ENCODE measurements around the gene WNT8A. TPM values are rescaled to one million over a fixed set of nuclear protein-coding genes. Genes with fewer than 3 reads are reported as not detected.

WNT8A gene
- total RNA-seq, 6 donors from 2014 or later, result not detected

DNA sequence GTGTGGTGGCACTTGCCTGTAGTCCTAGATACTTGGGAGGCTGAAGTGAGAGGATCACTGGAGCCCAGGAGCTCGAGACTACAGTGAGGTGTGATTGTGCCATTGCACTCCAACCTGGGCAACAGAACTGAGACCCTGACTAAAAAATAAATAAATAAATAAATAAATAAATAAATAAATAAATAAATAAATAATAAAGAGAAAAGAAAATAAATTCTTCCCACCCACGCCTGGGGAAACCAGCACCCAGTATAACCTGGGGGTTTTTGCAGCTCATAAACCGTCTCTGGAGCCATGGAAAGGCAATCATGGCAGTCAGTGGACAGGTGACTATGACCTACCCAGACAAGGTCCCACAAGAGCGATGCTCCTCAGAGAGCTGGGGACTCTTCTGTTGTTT is 7.9 kb downstream of the WNT8A start:
- Histone ChIP-seq H3K4me3 (no peak overlapping the region), H3K27me3 (no peaks in the 10 kb centered on the region), H3K4me1 (no peaks in the 10 kb centered on the region), H3K27ac (no peak overlapping the region), H3K36me3 (no peaks in the 10 kb centered on the region), H3K9me3 (no peaks in the 10 kb centered on the region)
- WGBS, 2 donors, result 81 to 85% methylated on average over 4 of the region's 4 CpGs
- no peak for ATAC-seq (ENCODE audit: low FRiP score in 2 of 2)
- DNase-seq, result no peak
- TF ChIP-seq, protein P1, sequence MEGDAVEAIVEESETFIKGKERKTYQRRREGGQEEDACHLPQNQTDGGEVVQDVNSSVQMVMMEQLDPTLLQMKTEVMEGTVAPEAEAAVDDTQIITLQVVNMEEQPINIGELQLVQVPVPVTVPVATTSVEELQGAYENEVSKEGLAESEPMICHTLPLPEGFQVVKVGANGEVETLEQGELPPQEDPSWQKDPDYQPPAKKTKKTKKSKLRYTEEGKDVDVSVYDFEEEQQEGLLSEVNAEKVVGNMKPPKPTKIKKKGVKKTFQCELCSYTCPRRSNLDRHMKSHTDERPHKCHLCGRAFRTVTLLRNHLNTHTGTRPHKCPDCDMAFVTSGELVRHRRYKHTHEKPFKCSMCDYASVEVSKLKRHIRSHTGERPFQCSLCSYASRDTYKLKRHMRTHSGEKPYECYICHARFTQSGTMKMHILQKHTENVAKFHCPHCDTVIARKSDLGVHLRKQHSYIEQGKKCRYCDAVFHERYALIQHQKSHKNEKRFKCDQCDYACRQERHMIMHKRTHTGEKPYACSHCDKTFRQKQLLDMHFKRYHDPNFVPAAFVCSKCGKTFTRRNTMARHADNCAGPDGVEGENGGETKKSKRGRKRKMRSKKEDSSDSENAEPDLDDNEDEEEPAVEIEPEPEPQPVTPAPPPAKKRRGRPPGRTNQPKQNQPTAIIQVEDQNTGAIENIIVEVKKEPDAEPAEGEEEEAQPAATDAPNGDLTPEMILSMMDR (IDR thresholded peaks at IDR 0.05), result no peak
- TF ChIP-seq EP300 (IDR thresholded peaks at IDR 0.05), result no peak
- no peak for TF ChIP-seq POLR2AphosphoS5 (IDR thresholded peaks at IDR 0.05)
- no peak for TF ChIP-seq POLR2A (IDR thresholded peaks at IDR 0.05)

DNA sequence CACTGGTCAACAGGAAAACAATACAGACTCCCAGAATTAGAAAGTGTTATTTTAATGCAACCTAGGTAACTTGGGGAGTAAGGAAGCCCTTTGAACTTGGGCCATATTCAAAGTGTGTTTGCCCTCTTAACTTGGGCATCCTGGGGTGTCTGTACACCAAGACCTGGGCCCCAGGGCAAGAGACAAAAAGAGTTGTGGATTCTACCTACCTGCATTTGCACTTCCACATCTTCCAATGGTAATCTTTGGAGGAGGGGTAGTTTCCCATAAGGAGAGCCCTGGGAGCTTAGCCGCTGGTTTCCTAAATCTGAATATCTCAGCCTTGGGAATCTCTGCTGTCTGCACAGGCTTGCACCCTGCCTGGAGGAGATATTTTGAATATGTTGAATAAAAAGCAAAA is 8.5 kb downstream of the WNT8A start:
- ATAC-seq (ENCODE audit: low FRiP score in 2 of 2), result no peak
- Histone ChIP-seq H3K4me1 (no peaks in the 10 kb centered on the region), H3K9me3 (no peaks in the 10 kb centered on the region), H3K27me3 (no peaks in the 10 kb centered on the region), H3K36me3 (no peaks in the 10 kb centered on the region), H3K27ac (no peak overlapping the region), H3K4me3 (no peak overlapping the region)
- 74 to 91% methylated on average over 1 of the region's 1 CpG for WGBS, 2 donors
- no peak for TF ChIP-seq POLR2AphosphoS5 (IDR thresholded peaks at IDR 0.05)
- TF ChIP-seq, protein P1 (IDR thresholded peaks at IDR 0.05), result no peak
- TF ChIP-seq POLR2A (IDR thresholded peaks at IDR 0.05), result no peak
- TF ChIP-seq EP300 (IDR thresholded peaks at IDR 0.05), result no peak
- DNase-seq, result no peak

DNA sequence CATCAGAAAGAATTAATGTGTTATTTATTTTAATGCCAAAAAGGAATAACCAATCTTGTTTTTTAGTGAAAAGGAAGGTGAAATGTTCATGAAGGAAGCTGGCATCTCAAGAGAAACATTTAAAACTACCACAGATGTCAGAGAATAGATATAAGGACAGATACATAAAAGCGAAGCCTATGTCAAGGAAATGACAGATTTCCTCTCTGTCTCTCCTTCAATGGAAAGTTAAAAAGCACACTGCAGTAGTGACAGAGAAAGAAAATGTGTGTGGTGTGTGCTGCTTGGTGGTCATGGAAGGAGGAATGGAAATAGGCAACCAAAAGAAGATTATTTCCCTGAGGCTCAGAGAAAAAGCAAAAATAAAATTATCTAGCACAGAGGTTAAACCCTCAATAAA is 9.2 kb downstream of the WNT8A start:
- DNase-seq (no peak), ATAC-seq (ENCODE audit: low FRiP score in 2 of 2) (no peak)
- Histone ChIP-seq H3K4me1 (no peaks in the 10 kb centered on the region), H3K27ac (no peak overlapping the region), H3K27me3 (no peaks in the 10 kb centered on the region), H3K9me3 (no peaks in the 10 kb centered on the region), H3K4me3 (no peak overlapping the region), H3K36me3 (no peaks in the 10 kb centered on the region)
- TF ChIP-seq POLR2AphosphoS5 (IDR thresholded peaks at IDR 0.05), result no peak
- no peak for TF ChIP-seq EP300 (IDR thresholded peaks at IDR 0.05)
- no peak for TF ChIP-seq POLR2A (IDR thresholded peaks at IDR 0.05)
- TF ChIP-seq, protein P1 (IDR thresholded peaks at IDR 0.05), result no peak
- WGBS, 2 donors, result 34 to 37% methylated on average over 1 of the region's 1 CpG

DNA sequence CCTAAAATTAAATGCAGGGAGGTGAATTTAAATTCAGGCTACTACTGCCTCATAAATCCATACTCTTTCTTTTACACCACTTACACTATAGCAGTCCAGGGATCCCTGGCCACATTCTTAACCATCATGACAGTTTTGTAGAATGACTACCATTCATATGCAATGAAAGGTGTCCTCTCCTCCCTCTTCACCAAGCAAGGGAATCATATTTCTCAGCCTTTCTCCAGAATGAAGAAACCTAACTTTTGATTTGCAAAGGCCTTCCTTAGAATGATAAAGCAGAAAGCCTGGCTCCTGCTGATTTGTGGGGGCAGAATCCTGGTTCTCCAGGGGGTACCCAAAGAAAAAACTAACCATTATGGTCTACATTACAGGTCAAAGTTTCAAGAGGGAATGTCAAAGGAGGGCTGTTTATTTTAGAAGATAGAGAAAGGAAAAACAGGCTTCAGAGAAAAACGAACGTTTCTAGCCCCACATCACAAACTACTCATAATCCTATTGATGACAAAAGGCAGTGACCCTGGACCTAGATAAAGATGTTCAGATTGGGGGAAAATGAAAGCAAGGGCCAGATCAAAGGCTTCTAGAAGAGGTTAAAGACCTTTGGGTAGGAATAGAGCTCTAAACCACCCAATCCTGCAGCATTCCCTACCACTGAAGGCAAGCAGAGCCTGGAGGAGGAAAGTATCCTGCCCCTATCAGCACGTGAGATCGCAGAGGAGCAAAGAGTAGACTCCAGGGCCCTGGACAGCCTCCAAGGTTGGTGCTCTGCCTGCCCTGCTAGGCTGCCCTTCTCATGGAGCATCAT is 11.5 kb downstream of the WNT8A start:
- Histone ChIP-seq H3K4me1 (no peaks in the 10 kb centered on the region), H3K27ac (no peak overlapping the region), H3K27me3 (no peaks in the 10 kb centered on the region), H3K36me3 (no peaks in the 10 kb centered on the region), H3K9me3 (no peaks in the 10 kb centered on the region), H3K4me3 (no peak overlapping the region)
- ATAC-seq (ENCODE audit: low FRiP score in 2 of 2) (no peak), DNase-seq (no peak)
- WGBS, 2 donors, result 64 to 70% methylated on average over 4 of the region's 4 CpGs
- TF ChIP-seq, protein P1 (IDR thresholded peaks at IDR 0.05), result no peak
- TF ChIP-seq POLR2A (IDR thresholded peaks at IDR 0.05) (no peak), POLR2AphosphoS5 (IDR thresholded peaks at IDR 0.05) (no peak), EP300 (IDR thresholded peaks at IDR 0.05) (no peak)

DNA sequence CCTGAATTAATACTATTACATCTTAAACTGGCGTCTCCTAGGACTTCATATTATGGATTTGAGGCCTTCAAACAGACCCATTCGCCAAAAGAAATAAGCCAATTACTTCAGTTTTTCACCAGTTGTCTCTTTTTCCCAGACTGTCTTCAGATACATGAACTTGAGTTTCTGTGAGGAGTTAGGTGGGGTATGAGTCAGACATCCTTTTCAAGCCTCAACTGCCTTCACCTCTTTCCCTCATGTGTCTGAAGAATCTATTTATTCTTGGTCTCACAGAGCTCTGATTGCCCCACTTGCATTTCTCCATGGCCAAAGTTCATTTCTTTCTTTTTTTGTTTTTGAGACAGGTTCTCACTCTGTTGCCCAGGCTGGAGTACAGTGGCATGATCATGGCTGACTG is 12.5 kb downstream of the WNT8A start:
- H3K4me3 ChIP-seq, result no peak overlapping the region

More for the DNA sequence above, 12.5 kb downstream of the WNT8A start:
- Histone ChIP-seq H3K27ac (no peak overlapping the region), H3K27me3 (no peaks in the 10 kb centered on the region), H3K36me3 (no peaks in the 10 kb centered on the region), H3K9me3 (no peaks in the 10 kb centered on the region), H3K4me1 (no peaks in the 10 kb centered on the region)
- TF ChIP-seq, protein P1 (IDR thresholded peaks at IDR 0.05), result no peak
- TF ChIP-seq EP300 (IDR thresholded peaks at IDR 0.05) (no peak), POLR2AphosphoS5 (IDR thresholded peaks at IDR 0.05) (no peak), POLR2A (IDR thresholded peaks at IDR 0.05) (no peak)
- ATAC-seq (ENCODE audit: low FRiP score in 2 of 2), result no peak
- WGBS, 2 donors, result 80 to 84% methylated on average over 2 of the region's 2 CpGs
- DNase-seq, result no peak

Measured in upper lobe of left lung (tissue), 6 donors.